PC-9 (cell line): ENCODE results near the gene RPP25. TPM values are rescaled to one million over a fixed set of nuclear protein-coding genes. Genes with fewer than 3 reads are reported as not detected.

ENCODE experiments used
- BruUV-seq: library from RNA; stranded (reverse); fragments of 400-500 nt; replicated peaks from 2 replicates; lab custom pipeline; 2021; lab: Mats Ljungman, UMichigan
- CTCF ChIA-PET: fragments of 300-600 bp; sonication (Branson Sonifier 250); formaldehyde crosslinking; loops from one replicate; lab custom pipeline; 2022; ENCODE audit warnings: antibody characterized with exemption; lab: Charles Lee
- POLR2A ChIA-PET: fragments of 300-600 bp; sonication (Branson Sonifier 250); formaldehyde crosslinking; loops from one replicate; lab custom pipeline; 2022; ENCODE audit warnings: antibody characterized with exemption; ENCODE audit not compliant: unreplicated experiment; lab: Charles Lee
- DNase-seq, 2 experiments: peaks; one replicate each; pipeline versions ENCODE4 v3.0.0 to v3.0.0-alpha.2; 2015 to 2022; ENCODE audit warnings: mixed read lengths in 1 of 2
- H2AFZ ChIP-seq: fragments of 200-600 bp; sonication (generic); 2 replicates; pipeline ENCODE4 v1.8.1; 2017; ENCODE audit warnings: antibody characterized with exemption
- H3F3A ChIP-seq: fragments of 200-600 bp; sonication (generic); 2 replicates; pipeline ENCODE4 v1.8.1; 2017; ENCODE audit warnings: antibody characterized with exemption, mild to moderate bottlenecking, low read depth; ENCODE audit not compliant: insufficient read depth
- H3K27ac ChIP-seq: fragments of 200-600 bp; sonication (generic); 2 replicates; pipeline ENCODE4 v1.6.1; 2016; ENCODE audit warnings: mixed run types
- H3K27me3 ChIP-seq: fragments of 200-600 bp; sonication (generic); 2 replicates; pipeline ENCODE4 v1.6.1; 2016; ENCODE audit warnings: low read depth, mixed run types; ENCODE audit not compliant: insufficient read depth
- H3K36me3 ChIP-seq: fragments of 200-600 bp; sonication (generic); 2 replicates; pipeline ENCODE4 v1.6.1; 2016; ENCODE audit warnings: low read depth, mixed run types
- H3K4me1 ChIP-seq: fragments of 200-600 bp; sonication (generic); replicated peaks from 2 replicates; pipeline ENCODE4 v1.6.1; 2016; ENCODE audit warnings: mixed run types; ENCODE audit not compliant: insufficient read depth
- H3K4me2 ChIP-seq: fragments of 200-600 bp; sonication (generic); 2 replicates; pipeline ENCODE4 v1.6.1; 2017; ENCODE audit warnings: mixed run types
- H3K4me3 ChIP-seq: fragments of 200-600 bp; sonication (generic); 2 replicates; pipeline ENCODE4 v1.6.1; 2016; ENCODE audit warnings: mixed run types
- H3K79me2 ChIP-seq: fragments of 200-600 bp; sonication (generic); 2 replicates; pipeline ENCODE4 v1.6.1; 2017; ENCODE audit warnings: low read depth, mixed run types
- H3K9me2 ChIP-seq: fragments of 200-600 bp; sonication (generic); 2 replicates; pipeline ENCODE4 v1.8.1; 2017; ENCODE audit warnings: mild to moderate bottlenecking; ENCODE audit not compliant: insufficient read depth
- H3K9me3 ChIP-seq: fragments of 200-600 bp; sonication (generic); 2 replicates; pipeline ENCODE4 v1.8.1; 2016; ENCODE audit warnings: low read depth; ENCODE audit not compliant: insufficient read depth
- H4K20me1 ChIP-seq: fragments of 200-600 bp; sonication (generic); 2 replicates; pipeline ENCODE4 v1.8.1; 2017; ENCODE audit not compliant: insufficient read depth
- CTCF ChIP-seq: fragments of 200-600 bp; sonication (generic); conservative IDR thresholded peaks from 2 replicates; pipeline ENCODE4 v1.6.1; 2017; ENCODE audit warnings: mixed run types, antibody characterized with exemption, mild to moderate bottlenecking, moderate library complexity
- EZH2 ChIP-seq: fragments of 200-600 bp; sonication (generic); IDR thresholded peaks from 2 replicates; pipeline ENCODE4 v1.8.0; 2017; ENCODE audit warnings: antibody characterized with exemption, low read depth
- intact Hi-C: fragments of 100-400 bp; cut with micrococcal nuclease; formaldehyde crosslinking; loops from one replicate; pipeline ENCODE4 v1.10.0; 2022; ENCODE audit not compliant: unreplicated experiment
- total RNA-seq: library from RNA; stranded (reverse); gene quantifications from 2 replicates; pipeline ENCODE4 v1.2.3, GENCODE V29; 2021

Gene RPP25
- total RNA-seq, 1 experiment from 2014 or later, result 14.9 TPM

- Histone ChIP-seq H3K27ac (no peak overlapping the region), H4K20me1 (no peaks in the 10 kb centered on the region), H3K4me3 (no peak overlapping the region), H3K36me3 (no peaks in the 10 kb centered on the region), H2AFZ (no peak overlapping the region), H3K9me3 (no peaks in the 10 kb centered on the region), H3F3A (peaks cover 12% of the 10 kb centered on the region; the same call in 1 of the 2 replicates), H3K9me2 (no peaks in the 10 kb centered on the region), H3K4me1 (peaks cover 11% of the 10 kb centered on the region), H3K27me3 (no peaks in the 10 kb centered on the region), H3K4me2 (no peak overlapping the region), H3K79me2 (no peaks in the 10 kb centered on the region)
- ChIA-PET POLR2A (no interaction called here), CTCF (interaction anchor here (1.3 kb wide), 1 partner anchor 207 kb away, joined by 3 read pairs; no protein-coding TSS in a partner anchor)
- no peak for DNase-seq
- intact Hi-C loops, result no loop called here
- no peak for TF ChIP-seq CTCF
- TF ChIP-seq EZH2, result no peak
- no TSS peak for BruUV-seq
These were observed 21.5 kb upstream of the RPP25 start for GRCh38 chr15:74978077-74978476.

- Histone ChIP-seq H3K9me2 (no peaks in the 10 kb centered on the region), H3K4me3 (no peak overlapping the region), H3K27me3 (no peaks in the 10 kb centered on the region), H4K20me1 (no peaks in the 10 kb centered on the region), H3K27ac (no peak overlapping the region), H3F3A (peaks cover 9% of the 10 kb centered on the region; the same call in 1 of the 2 replicates), H3K9me3 (no peaks in the 10 kb centered on the region), H3K79me2 (no peaks in the 10 kb centered on the region), H3K4me1 (peaks cover 7% of the 10 kb centered on the region; the same call in 1 of the 2 replicates), H3K4me2 (no peak overlapping the region), H2AFZ (no peak overlapping the region), H3K36me3 (no peaks in the 10 kb centered on the region)
- TF ChIP-seq EZH2 (no peak), CTCF (no peak)
- ChIA-PET POLR2A (no interaction called here), CTCF (no interaction called here)
- no TSS peak for BruUV-seq
- intact Hi-C loops, result no loop called here
- no peak for DNase-seq
These were observed 21.0 kb upstream of the RPP25 start for GRCh38 chr15:74977599-74977998.

- TF ChIP-seq EZH2 (no peak), CTCF (no peak)
- CTCF ChIA-PET, result interaction anchor here (0.6 kb wide), 1 partner anchor 207 kb away, joined by 8 read pairs; no protein-coding TSS in a partner anchor
- intact Hi-C loops, result no loop called here
These were observed 19.6 kb upstream of the RPP25 start for GRCh38 chr15:74976159-74976558.

More at GRCh38 chr15:74976159-74976558, 19.6 kb upstream of the RPP25 start:
- DNase-seq, result no peak
- POLR2A ChIA-PET, result no interaction called here
- H3K9me2 ChIP-seq, result no peaks in the 10 kb centered on the region
- H3K79me2 ChIP-seq, result no peaks in the 10 kb centered on the region
- no peaks in the 10 kb centered on the region for H3K36me3 ChIP-seq
- BruUV-seq, result no TSS peak
- no peak overlapping the region for H2AFZ ChIP-seq
- peaks cover 6% of the 10 kb centered on the region; the same call in 1 of the 2 replicates for H3K4me1 ChIP-seq
- no peak overlapping the region for H3K4me2 ChIP-seq
- H3K4me3 ChIP-seq, result no peak overlapping the region
- no peak overlapping the region for H3K27ac ChIP-seq
- H3K9me3 ChIP-seq, result no peaks in the 10 kb centered on the region
- peaks cover 9% of the 10 kb centered on the region; the same call in 1 of the 2 replicates for H3F3A ChIP-seq
- no peaks in the 10 kb centered on the region for H3K27me3 ChIP-seq
- H4K20me1 ChIP-seq, result no peaks in the 10 kb centered on the region
